Keratinocyte (primary cell): ENCODE measurements around the gene DCDC2. TPM values are rescaled to one million over a fixed set of nuclear protein-coding genes. Genes with fewer than 3 reads are reported as not detected.

ENCODE experiments used
- DNase-seq: peaks from one replicate; pipeline ENCODE4 v3.0.0-alpha.2; 2011; ENCODE audit warnings: low read depth, missing footprints, low spot score
- FAIRE-seq: peaks from 2 replicates; lab custom pipeline; 2011; peaks lifted over from hg19 to GRCh38; lab: Jason Lieb, UNC
- H2AFZ ChIP-seq: 2 replicates; pipeline ENCODE4 v1.6.0; 2012; ENCODE audit warnings: low read length, control low read depth, inconsistent platforms; ENCODE audit not compliant: control insufficient read depth
- H3K27ac ChIP-seq: 2 replicates; pipeline ENCODE4 v1.5.1; 2011; ENCODE audit warnings: low read length; ENCODE audit not compliant: control insufficient read depth, insufficient read depth
- H3K27me3 ChIP-seq: 3 replicates; pipeline ENCODE4 v1.6.0; 2011; ENCODE audit warnings: low read length; ENCODE audit not compliant: control insufficient read depth, insufficient read depth; ENCODE audit errors: extremely low read depth
- H3K36me3 ChIP-seq, 2 experiments: 2 replicates in 1 of 2; 3 replicates in 1 of 2; pipeline ENCODE4 v1.5.1; 2011; ENCODE audit warnings: low read length in 2 of 2, mild to moderate bottlenecking in 1 of 2; ENCODE audit not compliant: control insufficient read depth in 2 of 2, insufficient read depth in 2 of 2; ENCODE audit errors: extremely low read depth in 1 of 2
- H3K4me1 ChIP-seq: 3 replicates; pipeline ENCODE4 v1.5.1; 2011; ENCODE audit warnings: low read length; ENCODE audit not compliant: control insufficient read depth, insufficient read depth; ENCODE audit errors: extremely low read depth
- H3K4me2 ChIP-seq: 3 replicates; pipeline ENCODE4 v1.6.0; 2011; ENCODE audit warnings: low read depth, low read length; ENCODE audit not compliant: control insufficient read depth, insufficient read depth; ENCODE audit errors: extremely low read depth
- H3K4me3 ChIP-seq, 3 experiments: fragments of 200-600 bp in 1 of 3; sonication (generic) in 1 of 3; 2 replicates in 2 of 3; 3 replicates in 1 of 3; pipeline ENCODE4 v1.5.1; 2011 to 2016; ENCODE audit warnings: low read length in 3 of 3, mild to moderate bottlenecking in 3 of 3, control low read depth in 2 of 3, inconsistent platforms in 1 of 3, low read depth in 1 of 3, mixed read lengths in 1 of 3, mixed run types in 1 of 3, moderate library complexity in 1 of 3; ENCODE audit not compliant: control insufficient read depth in 2 of 3, insufficient read depth in 2 of 3; ENCODE audit errors: extremely low read depth in 1 of 3
- H3K79me2 ChIP-seq: 2 replicates; pipeline ENCODE4 v1.6.0; 2012; ENCODE audit warnings: low read length; ENCODE audit not compliant: control insufficient read depth, insufficient read depth
- H3K9ac ChIP-seq: 3 replicates; pipeline ENCODE4 v1.6.0; 2011; ENCODE audit warnings: low read length; ENCODE audit not compliant: control insufficient read depth, insufficient read depth; ENCODE audit errors: extremely low read depth
- H3K9me1 ChIP-seq: 3 replicates; pipeline ENCODE4 v1.6.0; 2011; ENCODE audit warnings: low read length; ENCODE audit not compliant: control insufficient read depth, insufficient read depth; ENCODE audit errors: extremely low read depth
- H3K9me3 ChIP-seq: 2 replicates; pipeline ENCODE4 v1.5.1; 2012; ENCODE audit warnings: low read depth, low read length; ENCODE audit not compliant: control insufficient read depth
- H4K20me1 ChIP-seq: 3 replicates; pipeline ENCODE4 v1.6.0; 2011; ENCODE audit warnings: low read length; ENCODE audit not compliant: control insufficient read depth, insufficient read depth; ENCODE audit errors: extremely low read depth
- EZH2 ChIP-seq: IDR thresholded peaks from one replicate; pipeline ENCODE4 v1.6.1; 2012; ENCODE audit warnings: inconsistent platforms, mild to moderate bottlenecking, low read length, moderate library complexity
- dilution Hi-C: fragments of 300-500 bp; cut with MboI; formaldehyde crosslinking; loops from one replicate; pipeline ENCODE4 v1.7.0; 2020; ENCODE audit warnings: low sequenced_read_pairs; ENCODE audit not compliant: extremely low pct_ligation_motif_present
- polyA plus RNA-seq, 5 experiments: library from polyadenylated mRNA; depleted of rRNA in 3 of 5; stranded (reverse) in 3 of 5; stranded (forward) in 1 of 5; unstranded in 1 of 5; fragments of >200 nt; gene quantifications; 1 replicate in 1 of 5; 2 replicates in 3 of 5; 3 replicates in 1 of 5; pipeline versions ENCODE4 v1.2.1 to v1.2.3, GENCODE V29; 2011 to 2012; ENCODE audit warnings: missing spikeins in 2 of 5, low read depth in 1 of 5, low replicate concordance in 1 of 5
- TF ChIP-seq, protein P1 (sequence below), 3 experiments: IDR thresholded peaks in 1 of 3; conservative IDR thresholded peaks in 1 of 3; optimal IDR thresholded peaks in 1 of 3; 2 replicates in 2 of 3; 3 replicates in 1 of 3; pipeline versions ENCODE3 to v1.5.1; 2011; ENCODE audit warnings: low read length in 3 of 3, mild to moderate bottlenecking in 3 of 3, moderate library complexity in 2 of 3, control low read depth in 1 of 3, inconsistent platforms in 1 of 3; ENCODE audit not compliant: insufficient read depth in 2 of 3; ENCODE audit errors: extremely low read depth in 1 of 3

Gene DCDC2
- polyA plus RNA-seq, 1 donor (not counting 4 experiments of a cell fraction or from before 2014, with no cell fraction given): 0.10 TPM

DNA sequence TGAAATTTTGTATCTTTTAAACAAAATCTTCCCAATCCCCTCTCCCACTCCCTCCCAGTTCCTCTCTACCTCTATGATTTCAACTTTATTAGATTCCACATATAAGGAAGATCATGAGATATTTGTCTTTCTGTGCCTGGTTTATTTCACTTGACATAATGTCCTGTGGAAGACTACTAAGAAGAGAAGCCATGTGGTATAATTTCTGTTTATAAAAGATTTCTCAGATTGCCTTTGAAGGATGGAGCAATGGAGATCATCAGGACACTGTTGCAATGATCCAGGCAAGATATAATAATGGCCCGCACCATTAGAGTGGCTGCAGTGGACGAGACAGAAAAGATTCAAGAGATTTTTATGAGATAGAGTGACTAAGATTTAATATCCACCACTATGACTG, 218.8 kb downstream of the DCDC2 start:
- no peak overlapping the region for H3K4me3 ChIP-seq
- no peak overlapping the region for H3K27ac ChIP-seq
- no peaks in the 10 kb centered on the region for H3K9me1 ChIP-seq
- H3K36me3 ChIP-seq: no peaks in the 10 kb centered on the region
- H2AFZ ChIP-seq: no peak overlapping the region
- DNase-seq: no peak
- TF ChIP-seq EZH2: no peak
- TF ChIP-seq, protein P1, sequence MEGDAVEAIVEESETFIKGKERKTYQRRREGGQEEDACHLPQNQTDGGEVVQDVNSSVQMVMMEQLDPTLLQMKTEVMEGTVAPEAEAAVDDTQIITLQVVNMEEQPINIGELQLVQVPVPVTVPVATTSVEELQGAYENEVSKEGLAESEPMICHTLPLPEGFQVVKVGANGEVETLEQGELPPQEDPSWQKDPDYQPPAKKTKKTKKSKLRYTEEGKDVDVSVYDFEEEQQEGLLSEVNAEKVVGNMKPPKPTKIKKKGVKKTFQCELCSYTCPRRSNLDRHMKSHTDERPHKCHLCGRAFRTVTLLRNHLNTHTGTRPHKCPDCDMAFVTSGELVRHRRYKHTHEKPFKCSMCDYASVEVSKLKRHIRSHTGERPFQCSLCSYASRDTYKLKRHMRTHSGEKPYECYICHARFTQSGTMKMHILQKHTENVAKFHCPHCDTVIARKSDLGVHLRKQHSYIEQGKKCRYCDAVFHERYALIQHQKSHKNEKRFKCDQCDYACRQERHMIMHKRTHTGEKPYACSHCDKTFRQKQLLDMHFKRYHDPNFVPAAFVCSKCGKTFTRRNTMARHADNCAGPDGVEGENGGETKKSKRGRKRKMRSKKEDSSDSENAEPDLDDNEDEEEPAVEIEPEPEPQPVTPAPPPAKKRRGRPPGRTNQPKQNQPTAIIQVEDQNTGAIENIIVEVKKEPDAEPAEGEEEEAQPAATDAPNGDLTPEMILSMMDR (optimal IDR thresholded peaks at IDR 0.05 in 1 of 3, IDR thresholded peaks at IDR 0.05 in 1 of 3, conservative IDR thresholded peaks at IDR 0.05 in 1 of 3; ENCODE audit: extremely low read depth in 1 of 3, insufficient read depth in 2 of 3, low read length in 3 of 3): no peak
- no peak overlapping the region for H3K4me2 ChIP-seq
- H3K27me3 ChIP-seq: no peaks in the 10 kb centered on the region
- H4K20me1 ChIP-seq: no peaks in the 10 kb centered on the region
- no peaks in the 10 kb centered on the region for H3K79me2 ChIP-seq
- FAIRE-seq: no peak
- H3K9ac ChIP-seq: no peak overlapping the region
- dilution Hi-C loops: no loop called here
- peaks cover 2% of the 10 kb centered on the region for H3K9me3 ChIP-seq
- H3K4me1 ChIP-seq: no peaks in the 10 kb centered on the region

DNA sequence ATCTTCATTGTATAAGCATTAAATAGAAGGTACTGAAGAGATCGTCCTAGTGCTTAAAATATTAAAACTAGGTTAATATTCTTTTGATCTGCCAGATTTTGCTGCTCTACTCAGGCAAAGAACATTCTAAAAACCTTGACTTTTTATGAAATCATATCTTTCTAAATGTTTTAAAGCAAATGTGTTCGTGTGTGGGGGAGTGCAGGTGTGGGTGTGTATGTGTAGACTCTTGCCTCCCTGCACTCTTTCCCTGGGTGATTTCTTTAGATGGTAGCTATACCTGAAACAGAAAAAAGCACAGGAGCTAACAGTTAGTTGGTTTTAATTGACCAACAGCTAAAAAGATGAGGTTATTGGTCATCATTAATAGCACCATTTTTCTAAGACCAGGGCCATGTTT, 226.1 kb downstream of the DCDC2 start:
- H3K9me3 ChIP-seq: no peaks in the 10 kb centered on the region
- H3K4me2 ChIP-seq: no peak overlapping the region
- no peak overlapping the region for H3K27ac ChIP-seq
- H4K20me1 ChIP-seq: no peaks in the 10 kb centered on the region
- H3K4me1 ChIP-seq: no peaks in the 10 kb centered on the region
- H3K79me2 ChIP-seq: no peaks in the 10 kb centered on the region
- H3K9ac ChIP-seq: no peak overlapping the region
- no peaks in the 10 kb centered on the region for H3K27me3 ChIP-seq
- TF ChIP-seq, protein P1 (optimal IDR thresholded peaks at IDR 0.05 in 1 of 3, IDR thresholded peaks at IDR 0.05 in 1 of 3, conservative IDR thresholded peaks at IDR 0.05 in 1 of 3; ENCODE audit: extremely low read depth in 1 of 3, insufficient read depth in 2 of 3, low read length in 3 of 3): no peak
- no peak for TF ChIP-seq EZH2
- FAIRE-seq (no peak), DNase-seq (no peak)
- H3K9me1 ChIP-seq: no peaks in the 10 kb centered on the region
- no peak overlapping the region for H2AFZ ChIP-seq
- H3K36me3 ChIP-seq: no peaks in the 10 kb centered on the region
- dilution Hi-C loops: no loop called here
- no peak overlapping the region for H3K4me3 ChIP-seq
